Amniotic stem cell (primary cell): Measurements from ENCODE around the gene CCDC172.
"Not testable (repeated sequence)": the region's sequence is repeated elsewhere in the genome, so short reads cannot be mapped to it uniquely, and the experiment has no call there.

ENCODE experiments used
- DNase-seq: peaks from one replicate; lab custom pipeline; 2025; lab: John Stamatoyannopoulos, UW

CCDC172 gene

GRCh38 chr10:116336866-116337265, 12.6 kb downstream of the CCDC172 start:
- DNase-seq = no peak

DNA sequence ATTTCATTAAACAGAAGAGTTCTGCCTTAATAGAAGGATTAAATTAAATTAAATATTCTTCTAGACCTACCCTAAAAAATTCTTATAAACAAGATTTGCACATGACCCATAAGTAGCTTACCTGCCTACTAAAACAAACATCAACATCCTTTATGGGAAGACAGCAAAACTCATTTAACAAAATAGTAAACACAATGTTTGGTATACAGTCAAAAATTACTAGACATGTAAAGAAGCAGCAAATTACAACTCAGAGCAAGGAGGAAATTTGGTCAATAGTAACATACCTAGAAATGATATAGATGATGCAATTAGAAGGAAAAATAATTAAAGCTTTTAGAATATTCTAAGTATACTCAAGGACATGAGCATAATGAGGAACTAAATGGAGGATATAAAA, 27.9 kb downstream of the CCDC172 start:
- no peak for DNase-seq

GRCh38 chr10:116353817-116354216, 29.6 kb downstream of the CCDC172 start:
- no peak for DNase-seq

GRCh38 chr10:116355341-116355740, 31.1 kb downstream of the CCDC172 start:
- no peak for DNase-seq

GRCh38 chr10:116356833-116357232, 32.6 kb downstream of the CCDC172 start:
- DNase-seq = no peak

DNA sequence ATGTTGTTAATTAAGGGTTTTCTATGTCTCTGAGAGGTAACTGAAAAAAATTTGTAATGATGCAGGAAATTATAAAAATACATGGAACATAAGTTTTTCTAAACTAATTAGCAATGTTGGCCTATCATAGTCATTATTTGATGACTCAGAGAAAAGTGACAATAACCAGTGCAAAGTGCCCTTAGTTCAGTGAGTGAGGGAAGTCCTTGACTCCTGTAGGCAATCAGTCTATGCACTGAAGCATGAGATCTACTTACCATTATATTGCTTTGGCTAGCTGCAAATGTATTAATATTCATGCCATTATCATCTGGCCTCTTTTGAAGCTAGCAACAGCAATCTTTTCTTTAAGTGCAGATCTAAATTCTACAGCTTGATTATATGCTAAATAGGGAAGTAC, 40.6 kb downstream of the CCDC172 start:
- no peak for DNase-seq

- DNase-seq = no peak
Observed at GRCh38 chr10:116371737-116372136, 47.5 kb downstream of the CCDC172 start.

DNA sequence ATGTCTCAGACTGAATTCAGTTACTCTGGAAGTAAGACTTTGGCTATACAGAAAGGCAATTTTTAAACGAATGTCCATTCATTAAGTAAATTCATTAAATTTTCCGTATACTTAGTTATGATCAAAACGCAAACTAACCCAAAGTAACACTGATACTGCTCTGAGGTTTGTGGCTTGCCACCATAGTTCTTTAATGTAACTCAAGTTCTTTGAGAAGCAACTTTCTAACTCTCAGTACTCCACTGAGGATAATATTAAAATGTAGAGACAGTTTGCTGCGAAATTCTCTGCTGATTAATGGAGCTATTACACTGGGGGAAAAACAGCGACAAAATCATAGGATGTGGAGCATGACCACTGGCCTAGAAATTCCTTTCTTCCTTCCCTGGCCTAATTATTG, 58.0 kb downstream of the CCDC172 start:
- no peak for DNase-seq

DNA sequence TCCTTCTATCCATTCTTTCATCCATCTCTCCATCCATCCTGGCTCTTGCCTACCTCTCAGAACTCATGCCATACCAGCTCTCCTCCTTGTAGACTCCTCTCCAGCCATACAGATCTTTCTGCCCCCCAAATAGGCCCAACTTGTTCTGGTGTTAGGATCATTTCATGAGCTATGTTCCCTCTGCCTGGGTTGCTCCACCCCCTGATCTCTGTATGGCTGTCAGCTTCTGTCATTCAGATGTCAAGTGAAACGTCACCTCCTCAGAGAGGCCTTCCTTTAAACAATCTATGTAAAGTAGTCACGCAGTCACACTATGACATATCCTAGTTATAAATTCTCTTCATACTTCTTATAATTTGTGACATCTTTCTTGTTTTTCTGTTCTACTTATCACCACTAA, 61.1 kb downstream of the CCDC172 start:
- DNase-seq = no peak

- peak; percentile 17 for DNase-seq
Observed at GRCh38 chr10:116385994-116386809, 62.0 kb downstream of the CCDC172 start.

GRCh38 chr10:116393246-116393831, 69.1 kb downstream of the CCDC172 start:
- not testable (repeated sequence) for DNase-seq

DNA sequence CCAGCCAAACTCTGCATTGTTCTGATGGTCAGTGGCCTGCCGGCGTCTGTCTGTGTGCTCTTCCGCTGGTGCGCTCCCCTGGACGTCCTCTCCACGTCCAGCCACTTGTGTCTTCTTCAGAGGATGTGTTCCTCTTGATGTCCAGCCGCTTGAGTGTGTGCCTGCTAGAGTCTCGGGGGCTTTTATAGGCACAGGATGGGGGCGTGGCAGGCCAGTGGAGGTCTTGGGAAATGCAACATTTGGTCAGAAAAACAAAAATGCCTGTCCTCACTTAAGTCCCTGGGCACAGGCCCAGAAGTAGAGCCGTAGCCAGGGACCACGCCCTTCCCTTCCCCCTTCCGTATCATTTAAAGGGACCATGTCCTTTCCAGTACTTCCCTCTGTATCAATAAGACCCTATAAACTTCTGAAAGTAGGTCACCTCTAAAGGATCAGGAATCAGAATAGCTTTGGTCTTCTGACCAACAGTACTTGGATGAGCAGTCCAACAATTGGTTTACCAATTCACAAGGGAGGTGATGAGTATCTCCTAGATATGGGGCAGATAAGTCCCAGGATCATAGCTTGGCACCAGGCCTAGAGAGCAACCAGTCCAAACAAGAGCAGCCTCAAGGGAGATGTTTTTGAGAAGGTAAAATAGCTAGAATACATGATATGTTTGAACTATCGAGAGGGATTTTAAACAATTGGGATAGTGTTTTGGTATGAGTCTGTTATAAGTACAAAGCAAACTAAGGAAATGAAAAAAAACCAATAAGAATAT, 71.2 kb downstream of the CCDC172 start:
- no peak for DNase-seq

GRCh38 chr10:116398224-116398623, 74.0 kb downstream of the CCDC172 start:
- DNase-seq = no peak

- DNase-seq = no peak
Observed at GRCh38 chr10:116402858-116403257, 78.6 kb downstream of the CCDC172 start.

- DNase-seq = no peak
Observed at GRCh38 chr10:116403740-116404250, 79.5 kb downstream of the CCDC172 start.

DNA sequence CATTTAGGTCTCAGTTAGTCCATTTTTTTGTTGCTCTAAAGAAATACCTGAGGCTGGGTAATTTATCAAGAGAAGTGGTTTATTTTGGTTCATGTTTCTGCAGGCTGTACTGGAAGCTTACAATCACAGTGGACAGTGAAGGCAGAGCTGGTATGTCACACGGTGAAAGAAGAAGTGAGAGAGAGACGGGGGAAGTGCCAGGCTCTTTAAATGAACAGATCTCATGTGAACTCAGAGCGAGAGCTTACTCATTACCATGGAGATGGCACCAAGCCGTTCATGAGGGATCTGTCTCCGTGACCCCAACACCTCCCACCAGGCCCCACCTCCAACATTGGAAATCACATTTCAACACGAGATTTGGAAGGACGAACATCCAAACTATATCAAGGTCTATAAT, 84.5 kb downstream of the CCDC172 start:
- DNase-seq = no peak

- DNase-seq = no peak
Observed at GRCh38 chr10:116410351-116410750, 86.1 kb downstream of the CCDC172 start.

DNA sequence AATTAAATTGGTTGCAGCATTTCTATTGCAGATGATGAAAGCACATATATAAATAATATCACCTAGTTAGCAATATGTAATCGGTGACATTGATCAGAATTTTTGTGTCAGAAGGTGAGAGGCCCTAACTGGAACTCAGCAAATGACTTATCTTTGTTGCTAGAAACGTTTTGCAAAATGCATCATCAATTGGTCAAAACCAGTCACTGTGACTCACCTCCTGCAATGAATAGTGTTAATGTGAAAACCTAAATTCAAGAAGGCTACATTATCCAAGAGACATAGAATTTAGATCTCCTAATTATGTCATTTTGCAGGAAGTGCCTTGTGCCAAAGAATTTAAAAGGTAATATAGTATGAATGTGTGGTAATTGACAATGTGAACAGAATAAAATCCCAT, 93.6 kb downstream of the CCDC172 start:
- DNase-seq = no peak

DNA sequence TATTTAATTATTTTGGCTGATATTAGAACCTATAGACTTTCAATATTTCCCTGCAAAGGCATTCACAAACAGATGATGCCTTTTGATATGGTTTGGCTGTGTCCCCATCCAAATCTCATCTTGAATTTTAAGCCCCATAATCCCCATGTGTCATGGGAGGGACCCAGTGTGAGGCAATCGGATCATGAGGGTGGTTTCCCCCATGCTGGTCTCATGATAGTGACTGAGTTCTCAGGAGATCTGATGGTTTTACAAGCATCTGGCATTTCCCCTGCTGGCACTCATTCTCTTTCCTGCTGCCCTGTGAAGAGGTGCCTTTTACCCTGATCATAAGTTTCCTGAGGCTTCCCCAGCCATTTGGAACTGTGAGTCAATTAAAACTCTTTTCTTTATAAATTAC, 94.1 kb downstream of the CCDC172 start:
- DNase-seq = no peak

GRCh38 chr10:116421815-116422214, 97.6 kb downstream of the CCDC172 start:
- DNase-seq = no peak

DNA sequence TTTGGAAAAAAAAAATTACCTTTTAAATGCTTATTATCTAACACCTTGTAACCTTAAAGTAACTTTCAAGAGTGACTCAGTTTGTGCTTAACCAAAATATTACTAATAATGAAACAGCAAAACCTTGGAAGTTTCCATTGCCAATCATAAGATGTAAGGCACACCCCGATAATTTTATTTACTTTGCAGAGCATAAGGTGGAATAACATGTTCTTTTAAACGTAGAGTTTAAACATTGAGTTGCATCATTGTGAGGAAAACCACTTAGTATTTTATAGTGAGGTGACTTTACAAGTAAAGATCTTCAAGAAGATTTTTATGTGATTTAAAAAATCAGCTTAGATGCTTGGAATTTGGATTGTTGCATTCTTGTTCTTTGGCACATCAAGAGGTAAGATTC, 103.4 kb downstream of the CCDC172 start, which contains the start of gene PNLIPRP3:
TSS of gene PNLIPRP3 (plus strand) at position 177 of the 400 bp plus-strand sequence. CDS start at position 343, 166 bp downstream.
- DNase-seq = no peak

- no peak for DNase-seq
Observed at GRCh38 chr10:116429288-116429977, 105.2 kb downstream of the CCDC172 start.
